Thyroid gland (tissue), 4 donors: ENCODE results near the gene AGBL4.

ENCODE experiments used
- CTCF ChIP-seq, 6 experiments: fragments of 200-600 bp in 3 of 6; fragments of 450-650 bp in 3 of 6; sonication (generic) in 3 of 6; IDR thresholded peaks; one replicate each; pipeline ENCODE4 v1.5.1; 2016 to 2019; ENCODE audit warnings: antibody characterized with exemption in 6 of 6, mild to moderate bottlenecking in 2 of 6, inconsistent platforms in 1 of 6, moderate library complexity in 1 of 6
- POLR2A ChIP-seq, 2 donors: fragments of 450-650 bp; IDR thresholded peaks; one replicate each; pipeline ENCODE4 v1.6.1; 2017; ENCODE audit warnings: antibody characterized with exemption in 2 of 2, mild to moderate bottlenecking in 2 of 2, moderate library complexity in 1 of 2

GRCh38 chr1:49346767-49347349 lies 676.9 kb downstream of the AGBL4 start:
- TF ChIP-seq CTCF (IDR thresholded peaks at IDR 0.05) (no peak), POLR2A (IDR thresholded peaks at IDR 0.05) (no peak)
